GM21619 (cell line): ENCODE measurements around the gene CWC27.
"Not testable (repeated sequence)": the region's sequence is repeated elsewhere in the genome, so short reads cannot be mapped to it uniquely, and the experiment has no call there.

Source experiments
- ATAC-seq: cut with Tn5 transposase; IDR thresholded peaks from one replicate; pipeline ENCODE4 v1.9.1; 2021; ENCODE audit not compliant: unreplicated experiment

Gene CWC27

DNA sequence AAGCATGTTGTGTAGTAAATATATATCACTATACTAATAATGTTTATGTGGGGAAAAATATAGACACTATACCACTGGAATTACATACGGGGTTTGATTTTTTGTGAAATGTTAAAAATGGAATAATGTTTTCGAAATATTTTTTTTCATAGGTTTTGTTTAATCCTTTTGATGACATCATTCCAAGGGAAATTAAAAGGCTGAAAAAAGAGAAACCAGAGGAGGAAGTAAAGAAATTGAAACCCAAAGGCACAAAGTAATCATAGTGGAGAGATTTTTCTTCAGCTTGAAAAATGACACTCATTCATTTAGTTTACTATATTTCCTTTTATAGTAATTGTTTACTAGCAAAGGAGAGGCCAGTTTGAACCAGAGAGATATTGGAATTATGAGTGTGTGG lies 17.6 kb downstream of the CWC27 start:
- no peak for ATAC-seq

DNA sequence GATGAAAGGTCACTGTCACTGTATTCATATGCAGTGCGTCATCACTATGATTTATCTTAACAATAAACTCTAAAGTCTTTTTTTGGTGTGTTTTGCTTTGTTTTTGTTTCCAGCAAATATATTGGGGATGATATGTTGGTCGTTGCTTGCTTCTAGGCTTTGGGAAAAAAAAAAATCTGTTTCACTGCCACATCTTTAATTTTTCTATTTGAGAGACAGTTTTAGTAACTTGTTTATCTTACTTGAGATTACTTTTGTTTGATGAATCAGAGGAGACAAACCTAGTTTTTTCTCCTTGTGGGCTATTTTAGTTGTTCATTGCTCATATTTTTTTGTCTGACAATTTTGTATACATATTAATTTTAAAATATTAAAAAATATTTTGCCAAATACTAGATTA lies 19.4 kb downstream of the CWC27 start:
- no peak for ATAC-seq

DNA sequence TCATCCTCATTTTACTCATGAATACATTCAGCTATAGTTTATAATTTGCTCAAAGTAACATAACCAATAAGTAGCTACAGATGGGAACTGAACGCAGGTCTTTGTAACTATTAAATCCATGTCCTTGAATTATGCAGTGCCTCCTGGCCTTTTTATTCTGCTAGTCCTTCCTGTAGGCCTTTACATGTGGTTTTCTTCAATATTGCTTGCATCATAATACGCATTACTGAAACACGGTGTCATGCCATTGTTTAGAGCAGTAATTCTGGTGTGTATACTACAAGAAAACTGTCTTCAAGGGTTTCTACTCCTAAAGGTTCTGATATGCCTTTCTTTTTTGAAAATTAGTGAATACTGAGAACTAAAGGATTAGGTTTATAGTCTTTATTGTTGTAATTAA lies 20.7 kb downstream of the CWC27 start:
- ATAC-seq: no peak

DNA sequence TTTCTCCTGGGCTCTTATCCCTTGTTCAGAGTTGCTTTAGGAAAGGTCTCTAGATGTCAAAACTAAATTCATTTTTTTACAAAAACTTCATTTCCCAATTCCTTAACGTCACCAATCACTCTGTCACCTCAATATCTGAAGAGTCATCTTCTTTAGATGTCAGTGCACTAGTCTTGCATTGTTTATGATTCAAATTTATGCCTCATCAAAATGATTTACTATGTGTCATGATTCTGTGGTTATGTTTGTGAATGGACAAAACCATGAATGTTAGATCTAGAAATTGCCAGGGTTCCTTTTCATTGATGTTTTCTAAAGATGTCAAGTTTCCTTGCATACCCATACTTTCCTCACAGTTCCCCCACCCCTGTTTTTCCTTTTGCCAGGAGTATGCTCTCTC lies 21.5 kb downstream of the CWC27 start:
- ATAC-seq: no peak

DNA sequence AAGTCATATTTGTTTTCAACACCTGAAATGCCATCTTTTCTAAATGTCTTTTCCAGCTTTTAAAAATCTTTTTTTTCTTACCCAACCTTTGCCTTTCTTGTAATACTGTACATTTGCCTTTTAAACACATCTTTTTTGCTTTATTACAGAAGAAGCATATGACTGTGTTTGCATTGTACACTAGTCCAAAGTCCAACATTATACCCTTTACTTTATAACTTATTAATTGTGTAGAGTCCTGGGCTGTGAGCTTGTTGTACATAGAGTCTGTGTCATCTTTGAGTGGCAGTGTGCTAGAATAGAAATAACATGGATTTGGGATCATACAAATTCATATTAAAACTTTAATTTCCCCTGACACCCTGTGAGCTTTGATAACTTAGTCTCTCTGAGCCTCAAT lies 23.7 kb downstream of the CWC27 start:
- ATAC-seq: no peak

DNA sequence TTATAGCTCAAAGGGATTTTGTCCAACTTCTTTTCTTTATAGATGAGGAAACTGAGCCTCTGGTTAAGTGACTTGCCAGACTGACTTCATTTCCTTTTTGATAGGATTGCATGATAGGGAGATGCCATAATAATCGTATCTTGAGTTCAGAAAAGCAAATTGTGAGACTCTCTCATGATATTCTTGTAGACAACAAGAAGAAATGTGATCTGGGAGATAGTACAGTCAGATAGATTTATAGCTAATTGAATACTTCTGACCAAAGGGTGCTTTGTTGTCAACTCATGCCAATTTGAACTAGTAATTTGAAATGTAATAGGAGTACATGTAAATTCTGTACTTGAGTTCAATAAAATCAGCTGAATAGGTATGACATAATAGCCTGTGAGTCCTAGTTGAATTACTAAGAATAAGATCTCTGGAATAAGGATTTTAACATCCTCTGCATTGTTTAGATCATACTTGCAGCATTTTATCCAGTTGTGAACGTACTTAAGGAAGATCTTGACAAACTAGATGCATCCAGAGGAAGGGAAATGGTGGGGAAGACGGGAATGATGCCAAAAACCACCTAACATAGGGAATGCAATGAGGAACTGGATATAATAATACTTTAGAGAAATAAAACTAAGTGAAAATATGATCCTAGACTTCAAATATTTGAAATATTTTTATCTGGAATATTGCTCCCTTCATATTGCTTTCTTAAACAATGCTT lies 25.5 kb downstream of the CWC27 start:
- no peak for ATAC-seq

DNA sequence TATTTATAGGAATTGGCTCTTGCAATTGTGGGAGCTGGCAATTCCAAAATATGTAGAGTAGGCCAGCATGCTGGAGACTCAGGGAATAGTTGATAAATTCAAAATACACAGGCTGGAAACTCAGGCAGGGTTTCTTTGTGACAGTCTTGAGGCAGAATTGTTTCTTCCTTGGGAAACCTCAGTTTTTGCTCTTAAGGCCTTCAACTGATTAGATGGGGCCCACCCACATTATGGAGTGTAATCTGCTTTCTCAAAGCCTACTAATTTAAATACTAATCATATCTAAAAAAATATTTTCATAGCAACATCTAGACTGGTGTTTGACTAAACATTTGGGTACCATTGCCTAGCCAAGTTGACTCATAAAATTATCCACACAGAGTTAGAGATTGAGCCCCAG lies 27.6 kb downstream of the CWC27 start:
- ATAC-seq: no peak

DNA sequence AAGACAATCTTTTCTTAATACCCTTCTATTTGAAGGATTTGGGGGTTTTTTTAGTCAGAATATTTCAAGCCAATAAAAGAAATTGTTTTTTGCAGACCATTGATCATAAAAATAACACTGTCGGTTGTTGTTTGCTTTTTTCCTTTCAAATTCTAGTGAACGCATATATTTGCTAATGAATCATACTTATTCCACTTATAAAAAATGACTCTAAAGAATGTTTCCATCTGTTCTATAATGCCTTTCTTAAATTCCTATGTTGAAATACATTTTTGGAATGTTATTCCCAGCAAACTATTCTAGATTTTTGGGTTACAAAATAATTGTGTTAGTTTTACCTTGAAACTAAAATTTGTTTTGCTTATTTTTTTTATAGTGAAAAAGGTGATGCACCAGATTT lies 32.2 kb downstream of the CWC27 start:
- no peak for ATAC-seq

DNA sequence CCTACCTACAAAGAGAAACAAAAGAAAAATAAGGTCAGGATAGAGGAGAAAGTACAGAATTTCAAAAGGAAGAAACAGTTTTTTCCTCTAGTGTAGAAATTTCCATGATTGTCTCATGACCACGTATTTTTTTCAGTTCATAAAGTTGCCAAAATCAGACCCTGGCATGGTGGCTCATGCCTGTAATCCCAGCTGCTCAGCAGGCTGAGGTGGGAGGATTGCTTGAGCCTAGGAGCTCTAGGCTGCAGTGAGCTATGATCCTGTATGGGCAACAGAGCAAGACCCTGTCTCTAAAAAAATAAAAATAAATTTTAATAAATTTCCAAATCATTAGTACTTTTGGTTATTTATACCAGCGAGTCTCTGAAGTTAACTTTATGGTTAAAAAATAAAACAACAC lies 37.8 kb downstream of the CWC27 start:
- no peak for ATAC-seq

DNA sequence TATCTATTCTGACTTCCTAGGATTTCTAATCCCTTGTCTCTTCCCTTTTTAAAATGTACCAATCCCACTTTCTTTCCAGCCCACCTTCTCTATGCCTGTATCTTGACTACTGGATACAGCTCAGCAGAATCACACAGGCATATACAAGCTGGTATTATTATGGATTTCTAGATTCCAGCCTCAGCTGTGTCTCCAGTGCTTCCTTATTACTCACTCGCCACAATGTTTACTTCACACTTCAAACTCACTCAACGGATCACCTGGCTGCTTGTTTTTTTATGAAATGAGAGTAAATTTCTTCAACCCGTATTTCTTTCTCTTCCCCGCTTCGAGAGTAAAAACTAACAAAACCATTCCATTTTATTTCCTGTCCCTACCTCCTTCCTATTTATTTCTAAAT lies 38.8 kb downstream of the CWC27 start:
- no peak for ATAC-seq

DNA sequence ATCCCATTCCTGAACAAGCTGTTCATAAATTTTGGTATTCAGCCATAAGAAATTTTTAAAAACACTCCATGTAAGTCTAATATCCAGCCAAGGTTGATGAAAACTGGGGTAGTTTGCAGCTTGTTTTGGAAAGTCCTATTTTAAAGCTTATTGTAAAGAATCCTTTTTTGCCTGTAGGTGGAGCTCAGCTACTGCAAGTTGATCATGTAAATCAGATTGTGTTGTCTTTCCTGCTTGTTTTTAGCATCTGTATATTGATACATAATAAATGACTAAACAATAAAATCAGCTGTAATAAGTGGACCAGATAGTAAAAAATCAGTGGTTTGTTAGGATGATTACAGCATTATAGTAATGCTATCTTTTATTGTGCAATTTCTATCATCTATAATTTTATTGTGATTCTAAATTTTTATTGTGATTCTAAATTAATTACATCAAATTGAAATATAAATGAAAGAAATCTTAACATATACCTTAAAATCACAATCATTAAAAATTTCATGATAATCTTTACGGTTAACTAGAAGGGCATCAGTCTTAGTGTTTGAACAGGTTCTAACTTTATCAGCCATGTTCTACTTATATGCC lies 42.4 kb downstream of the CWC27 start:
- ATAC-seq: peak; percentile 44

DNA sequence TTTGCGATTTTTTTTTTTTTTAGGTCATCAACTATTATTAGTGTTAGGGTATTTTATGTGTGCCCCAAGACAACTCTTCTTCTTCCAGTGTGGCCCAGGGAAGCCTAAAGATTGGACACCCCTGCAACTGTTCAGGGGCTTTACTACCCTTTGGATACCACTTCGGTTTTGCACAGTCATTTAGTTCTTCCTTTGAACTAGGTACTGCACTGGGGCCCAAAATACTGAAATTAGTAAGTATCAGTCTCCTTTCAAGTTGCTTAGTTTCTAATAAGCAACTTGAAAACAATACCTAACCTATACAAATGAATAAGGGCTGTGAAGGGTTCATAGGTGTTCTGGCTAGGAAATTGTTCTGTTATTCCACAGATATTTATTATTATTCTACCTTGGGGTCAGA lies 45.3 kb downstream of the CWC27 start:
- ATAC-seq: peak; percentile 95

DNA sequence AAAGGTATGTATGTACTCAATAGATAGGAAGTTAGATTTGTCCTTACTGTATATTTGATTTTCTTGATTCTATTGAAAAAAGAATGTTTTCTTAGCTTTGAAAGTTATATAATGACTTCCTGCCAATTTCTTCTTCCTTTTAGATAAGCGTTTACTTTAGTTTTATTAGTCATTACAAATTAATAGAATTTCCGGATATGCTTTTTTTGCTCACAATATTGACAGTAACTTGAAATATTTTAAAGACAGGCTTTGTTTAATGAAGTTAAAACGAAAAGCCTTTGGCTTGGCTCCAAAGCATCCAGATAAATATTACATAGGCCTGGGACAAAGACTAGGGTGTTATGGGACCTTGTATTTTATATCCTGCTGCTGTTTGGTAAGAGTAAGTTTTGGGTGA lies 49.5 kb downstream of the CWC27 start:
- no peak for ATAC-seq

DNA sequence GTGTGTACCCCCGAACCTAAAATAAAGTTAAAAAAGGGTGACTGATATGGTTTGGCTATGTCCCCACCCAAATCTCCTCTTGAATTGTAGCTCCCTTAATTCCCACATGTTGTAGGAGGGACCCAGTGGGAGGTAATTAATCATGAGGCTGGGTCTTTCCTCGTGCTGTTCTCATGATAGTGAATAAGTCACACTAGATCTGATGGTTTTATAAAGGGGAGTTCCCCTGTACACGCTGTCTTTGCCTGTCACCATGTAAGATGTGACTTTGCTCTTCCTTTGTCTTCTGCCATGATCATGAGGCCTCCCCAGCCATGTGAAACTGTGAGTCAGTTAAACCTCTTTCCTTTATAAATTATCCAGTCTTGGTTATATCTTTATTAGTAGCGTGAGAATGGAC lies 50.6 kb downstream of the CWC27 start:
- ATAC-seq: not testable (repeated sequence)

DNA sequence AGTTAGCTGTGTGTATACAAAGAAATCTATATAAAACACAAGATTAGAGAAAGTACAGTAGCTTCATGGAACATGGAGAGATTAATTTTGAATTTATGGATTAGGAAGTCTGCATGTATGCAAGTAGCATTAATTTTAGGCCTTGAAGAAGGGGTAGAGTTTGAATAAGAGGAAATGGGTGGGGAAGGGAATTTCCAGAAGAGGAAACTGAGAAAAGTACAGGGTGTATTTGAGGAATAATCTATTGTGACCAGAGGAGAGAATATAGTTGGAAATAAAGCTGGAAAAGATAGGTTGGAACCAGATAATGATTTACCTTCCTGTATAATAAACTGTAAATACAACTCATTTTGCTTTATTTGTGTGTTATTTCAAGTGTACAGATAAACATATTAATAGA lies 53.6 kb downstream of the CWC27 start:
- no peak for ATAC-seq

DNA sequence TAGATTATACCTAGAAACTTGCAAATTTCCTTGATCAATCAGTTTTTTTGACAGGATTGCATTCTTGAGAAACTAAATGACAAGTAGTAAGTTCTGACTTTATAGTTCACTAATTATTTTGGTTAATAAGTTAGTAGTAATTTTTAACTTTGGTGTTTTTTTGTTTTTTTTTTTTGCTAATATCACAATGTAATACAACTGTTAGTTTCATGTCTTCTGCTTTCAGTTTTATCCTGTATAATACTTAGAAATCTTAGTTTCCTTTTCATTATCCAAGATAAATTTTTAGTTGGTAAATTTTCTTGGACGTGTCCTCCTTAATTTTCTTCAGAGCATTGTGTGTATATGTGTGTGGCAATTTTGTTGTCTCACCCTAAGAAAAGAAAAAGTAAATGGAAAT lies 57.8 kb downstream of the CWC27 start:
- ATAC-seq: no peak

DNA sequence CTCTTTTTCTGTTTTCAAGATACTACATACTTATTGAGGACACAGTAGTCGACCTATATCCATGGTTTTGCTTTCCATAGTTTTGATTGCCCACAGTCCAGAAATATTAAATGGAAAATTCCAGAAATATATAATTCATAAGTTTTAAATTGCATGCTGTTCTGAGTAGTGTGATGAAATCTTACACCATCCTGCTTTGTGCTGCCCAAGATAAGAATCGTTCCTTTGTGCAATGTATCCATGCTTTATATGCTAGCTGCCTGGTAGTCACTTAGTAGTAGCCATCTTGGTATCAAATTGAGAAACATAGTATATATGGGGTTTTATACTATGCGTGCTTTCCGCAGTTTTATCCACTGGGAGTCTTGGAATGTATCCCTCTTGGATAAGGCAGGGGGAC lies 59.0 kb downstream of the CWC27 start:
- ATAC-seq: no peak

DNA sequence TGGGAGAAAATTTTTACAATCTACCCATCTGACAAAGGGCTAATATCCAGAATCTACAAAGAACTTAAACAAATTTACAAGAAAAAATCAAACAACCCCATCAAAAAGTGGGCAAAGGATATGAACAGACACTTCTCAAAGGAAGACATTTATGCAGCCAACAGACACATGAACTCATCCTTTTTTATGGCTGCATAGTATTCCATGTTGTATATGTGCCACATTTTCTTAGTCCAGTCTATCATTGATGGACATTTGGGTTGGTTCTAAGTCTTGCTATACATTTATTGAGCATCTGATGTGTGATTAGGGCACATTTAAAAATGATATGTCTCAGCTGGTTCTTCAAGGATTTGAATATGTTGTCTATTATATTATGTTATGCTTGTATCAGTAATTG lies 61.9 kb downstream of the CWC27 start:
- ATAC-seq: not testable (repeated sequence)

DNA sequence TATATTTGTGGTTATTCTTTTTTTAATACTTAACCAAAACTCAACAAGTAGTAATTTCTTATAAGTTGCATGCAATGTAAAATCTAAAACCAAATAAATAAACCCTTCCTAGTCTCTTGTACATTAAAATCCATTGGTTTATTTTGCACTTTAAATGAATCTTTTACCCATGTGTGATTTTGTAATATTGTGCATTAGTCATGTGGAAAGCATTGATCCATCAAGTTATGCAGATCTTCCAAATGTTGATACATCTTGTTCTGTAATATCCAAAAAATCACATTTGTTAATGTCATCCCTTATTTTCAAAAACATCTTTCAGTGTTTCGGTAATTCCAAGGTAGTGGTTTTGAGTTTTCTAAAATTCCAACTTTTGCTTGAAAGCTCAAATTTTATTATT lies 63.3 kb downstream of the CWC27 start:
- no peak for ATAC-seq

DNA sequence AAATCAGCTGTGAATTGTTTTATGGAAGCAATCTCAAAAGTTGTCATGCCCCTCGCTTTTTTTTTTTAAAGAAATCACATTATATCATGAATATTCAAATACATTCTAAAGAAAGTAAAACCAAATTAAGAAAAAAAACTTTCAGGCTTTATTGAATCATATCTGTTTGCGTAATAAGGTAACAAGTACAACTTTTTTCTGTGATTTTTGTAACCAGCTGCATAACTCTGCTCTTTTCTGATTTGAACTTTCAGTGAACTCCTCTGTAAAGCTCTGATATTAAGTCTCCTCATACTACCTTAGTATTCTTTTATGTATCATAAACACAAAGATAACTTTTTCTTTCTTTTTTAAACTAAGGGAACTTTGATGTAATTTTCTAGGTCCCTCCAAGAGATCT lies 65.3 kb downstream of the CWC27 start:
- ATAC-seq: no peak

DNA sequence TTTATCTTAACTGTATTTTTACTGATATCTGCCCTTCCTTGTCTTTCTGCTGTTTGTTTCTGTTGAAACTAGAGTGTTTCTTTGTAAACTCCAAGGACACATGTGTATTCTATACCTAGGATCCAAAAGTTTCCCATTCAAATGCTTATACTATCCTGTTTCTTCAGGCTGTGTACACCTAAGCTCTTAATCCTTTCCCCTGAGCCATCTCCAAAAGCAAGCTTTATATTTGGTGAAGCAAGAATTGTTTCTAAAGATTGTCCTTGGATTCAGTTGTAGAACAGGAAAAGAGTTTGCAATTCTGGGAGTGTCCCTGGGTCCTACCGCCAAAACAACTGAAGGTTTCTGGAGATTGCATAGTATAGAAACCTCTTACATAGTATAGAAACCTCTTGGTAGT lies 65.9 kb downstream of the CWC27 start:
- no peak for ATAC-seq

DNA sequence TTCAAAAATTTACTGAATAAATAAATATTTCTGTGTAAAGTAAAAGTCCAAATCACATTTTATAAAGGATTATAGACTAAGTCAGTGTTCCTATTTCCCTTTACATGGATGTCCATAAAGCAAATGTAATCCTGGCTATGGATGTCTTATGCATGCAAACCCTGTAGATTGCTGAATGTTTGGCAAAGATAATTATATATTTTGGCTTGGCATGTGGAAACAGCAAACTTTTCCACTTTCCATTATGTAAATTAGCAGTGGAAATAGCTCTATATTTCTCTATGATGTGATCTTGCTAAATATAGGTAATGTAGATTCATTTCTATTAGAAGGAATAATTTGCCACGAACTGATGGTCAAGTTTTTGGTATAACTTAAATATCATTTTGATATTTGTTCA lies 66.5 kb downstream of the CWC27 start:
- no peak for ATAC-seq

DNA sequence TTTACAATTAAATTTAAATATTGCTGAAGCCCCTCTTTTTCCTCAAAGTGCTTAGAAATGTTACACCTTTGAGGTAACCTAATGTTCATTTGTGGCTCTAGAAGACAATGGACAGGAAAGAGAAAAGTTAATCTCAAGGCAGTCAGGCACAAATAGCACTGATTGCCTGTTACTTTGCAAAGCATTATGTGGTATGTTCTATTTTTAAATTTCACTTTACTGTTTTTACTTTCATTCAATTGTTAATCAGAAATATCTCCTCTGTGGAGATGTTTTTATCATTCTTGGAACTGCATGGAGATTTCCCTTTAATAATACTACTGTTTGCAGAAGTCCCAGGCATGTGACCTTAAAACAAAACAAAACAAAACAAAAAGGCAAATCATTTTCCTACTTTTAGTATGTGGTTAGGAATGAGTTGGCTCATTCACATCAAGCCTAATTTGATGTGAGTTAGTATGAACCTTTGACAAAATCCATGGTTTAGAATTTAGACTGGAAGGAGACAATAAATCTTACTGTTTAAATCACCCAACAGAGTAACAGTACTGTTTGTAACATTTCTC lies 67.5 kb downstream of the CWC27 start:
- ATAC-seq: no peak
